Tibial artery (tissue), 4 donors: ENCODE measurements around the gene JKAMP.

Experiments
- DNase-seq, 2 donors: peaks; one replicate each; pipeline ENCODE4 v3.0.0-alpha.2; 2019
- H3K27ac ChIP-seq, 2 donors: fragments of 200-600 bp; sonication (generic) in 1 of 2; 1 replicate in 1 of 2; 2 replicates in 1 of 2; pipeline ENCODE4 v1.5.1; 2018 to 2019; ENCODE audit warnings: mild to moderate bottlenecking in 1 of 2
- H3K27me3 ChIP-seq, 2 donors: fragments of 200-600 bp; sonication (generic) in 1 of 2; one replicate each; pipeline versions ENCODE4 v1.5.1 to v1.6.0; 2016 to 2019
- H3K36me3 ChIP-seq, 3 donors: fragments of 200-600 bp; sonication (generic) in 2 of 3; one replicate each; pipeline ENCODE4 v1.5.1; 2016 to 2019; ENCODE audit warnings: mild to moderate bottlenecking in 2 of 3
- H3K4me1 ChIP-seq, 4 donors: fragments of 200-600 bp; sonication (generic) in 2 of 4; 1 replicate in 3 of 4; 2 replicates in 1 of 4; pipeline ENCODE4 v1.5.1; 2016 to 2019
- H3K4me3 ChIP-seq, 2 donors: fragments of 200-600 bp; sonication (generic) in 1 of 2; 1 replicate in 1 of 2; 2 replicates in 1 of 2; pipeline ENCODE4 v1.5.1; 2018 to 2019; ENCODE audit warnings: mild to moderate bottlenecking in 2 of 2
- H3K9me3 ChIP-seq, 3 donors: fragments of 200-600 bp; sonication (generic) in 1 of 3; one replicate each; pipeline ENCODE4 v1.5.1; 2016 to 2019
- CTCF ChIP-seq, 2 experiments: fragments of 200-600 bp in 1 of 2; fragments of 450-650 bp in 1 of 2; IDR thresholded peaks; one replicate each; pipeline ENCODE4 v1.5.1; 2017 to 2019; ENCODE audit warnings: antibody characterized with exemption in 2 of 2, mild to moderate bottlenecking in 1 of 2, moderate library complexity in 1 of 2
- intact Hi-C: fragments of 100-400 bp; cut with DNase I; formaldehyde crosslinking; loops from one replicate; pipeline ENCODE4 v1.15.0; 2023; ENCODE audit warnings: low total_unique reads

Gene JKAMP

GRCh38 chr14:59532419-59532818 is 48.1 kb downstream of the JKAMP start:
- Histone ChIP-seq H3K4me3 (no peak overlapping the region), H3K36me3 (no peaks in the 10 kb centered on the region), H3K27me3 (no peaks in the 10 kb centered on the region), H3K9me3 (no peaks in the 10 kb centered on the region), H3K27ac (no peak overlapping the region), H3K4me1 (no peaks in the 10 kb centered on the region)
- intact Hi-C loops, result no loop called here
- no peak for TF ChIP-seq CTCF (IDR thresholded peaks at IDR 0.05)
- DNase-seq, result no peak

- DNase-seq, result no peak
- Histone ChIP-seq H3K9me3 (no peaks in the 10 kb centered on the region), H3K36me3 (no peaks in the 10 kb centered on the region), H3K27ac (no peak overlapping the region), H3K4me3 (no peak overlapping the region), H3K4me1 (no peaks in the 10 kb centered on the region), H3K27me3 (no peaks in the 10 kb centered on the region)
- TF ChIP-seq CTCF (IDR thresholded peaks at IDR 0.05), result no peak
- intact Hi-C loops, result no loop called here
Measured at GRCh38 chr14:59534361-59534987, 50.2 kb downstream of the JKAMP start.

- no peaks in the 10 kb centered on the region for H3K4me1 ChIP-seq
- no peaks in the 10 kb centered on the region for H3K9me3 ChIP-seq
- DNase-seq, result no peak
- no peaks in the 10 kb centered on the region for H3K36me3 ChIP-seq
- no peaks in the 10 kb centered on the region for H3K27me3 ChIP-seq
- intact Hi-C loops, result no loop called here
- no peak overlapping the region for H3K27ac ChIP-seq
- no peak for TF ChIP-seq CTCF (IDR thresholded peaks at IDR 0.05)
- H3K4me3 ChIP-seq, result no peak overlapping the region
Measured at GRCh38 chr14:59537476-59537875, 53.2 kb downstream of the JKAMP start.

- H3K27ac ChIP-seq, result no peak overlapping the region
- no peak for TF ChIP-seq CTCF (IDR thresholded peaks at IDR 0.05)
- no peaks in the 10 kb centered on the region for H3K4me1 ChIP-seq
- no peaks in the 10 kb centered on the region for H3K9me3 ChIP-seq
- no peaks in the 10 kb centered on the region for H3K27me3 ChIP-seq
- DNase-seq, result no peak
- no peak overlapping the region for H3K4me3 ChIP-seq
- intact Hi-C loops, result no loop called here
- H3K36me3 ChIP-seq, result no peaks in the 10 kb centered on the region
Measured at GRCh38 chr14:59538936-59539335, 54.6 kb downstream of the JKAMP start.

- no peaks in the 10 kb centered on the region for H3K27me3 ChIP-seq
- no peak for TF ChIP-seq CTCF (IDR thresholded peaks at IDR 0.05)
- intact Hi-C loops, result no loop called here
- H3K36me3 ChIP-seq, result no peaks in the 10 kb centered on the region
- H3K4me3 ChIP-seq, result no peak overlapping the region
- no peaks in the 10 kb centered on the region for H3K9me3 ChIP-seq
- no peaks in the 10 kb centered on the region for H3K4me1 ChIP-seq
- H3K27ac ChIP-seq, result no peak overlapping the region
- no peak for DNase-seq
Measured at GRCh38 chr14:59540852-59541251, 56.5 kb downstream of the JKAMP start.

GRCh38 chr14:59541731-59542130 is 57.4 kb downstream of the JKAMP start:
- Histone ChIP-seq H3K9me3 (no peaks in the 10 kb centered on the region), H3K27me3 (no peaks in the 10 kb centered on the region), H3K27ac (no peak overlapping the region), H3K4me3 (no peak overlapping the region), H3K4me1 (no peaks in the 10 kb centered on the region), H3K36me3 (no peaks in the 10 kb centered on the region)
- no peak for TF ChIP-seq CTCF (IDR thresholded peaks at IDR 0.05)
- no peak for DNase-seq
- intact Hi-C loops, result no loop called here
